ENCODE data around the gene SCARF1.
A peak's percentile ranks its signal among the peaks of the same experiment; 100 is the strongest.

SCARF1 gene

GRCh38 chr17:1684378-1685189 lies 39.1 kb upstream of the SCARF1 start, which contains the start of gene PRPF8 (continued):
- TF ChIP-seq ZNF777 (tag by site-specific recombination; IDR thresholded peaks at IDR 0.05; ENCODE audit: borderline replicate concordance) (no peak), ZNF626 (tag by site-specific recombination; IDR thresholded peaks at IDR 0.05) (no peak), ZNF366 (tag by site-specific recombination; conservative IDR thresholded peaks at IDR 0.05) (no peak), ZSCAN5A (tag by site-specific recombination; IDR thresholded peaks at IDR 0.05) (0 out of 2 replicates have a peak, but pooled peaks have one; percentile 40), ZNF362 (tag by site-specific recombination; IDR thresholded peaks at IDR 0.05) (no peak), ZNF585B (tag by site-specific recombination; IDR thresholded peaks at IDR 0.05) (no peak), PRDM1 (tag by site-specific recombination; IDR thresholded peaks at IDR 0.05) (peak; percentile 80), PRDM2 (tag by site-specific recombination; IDR thresholded peaks at IDR 0.05; ENCODE audit: borderline replicate concordance) (no peak), ZNF2 (tag by site-specific recombination; IDR thresholded peaks at IDR 0.05) (peak; percentile 55; the same call in 1 of the 2 replicates), ZNF248 (tag by site-specific recombination; IDR thresholded peaks at IDR 0.05) (no peak), ZNF610 (tag by site-specific recombination; IDR thresholded peaks at IDR 0.05; ENCODE audit: borderline replicate concordance) (peak; percentile 84; the same call in 1 of the 2 replicates), ATF2 (tag by site-specific recombination; IDR thresholded peaks at IDR 0.05; ENCODE audit: low read depth) (no peak), ZNF776 (tag by site-specific recombination; IDR thresholded peaks at IDR 0.05; ENCODE audit: borderline replicate concordance) (no peak), ZNF837 (tag by site-specific recombination; IDR thresholded peaks at IDR 0.05) (no peak), ZNF350 (tag by site-specific recombination; IDR thresholded peaks at IDR 0.05) (no peak), ZBTB44 (tag by site-specific recombination; IDR thresholded peaks at IDR 0.05) (no peak), ZNF544 (tag by site-specific recombination; IDR thresholded peaks at IDR 0.05) (no peak), REPIN1 (tag by site-specific recombination; IDR thresholded peaks at IDR 0.05; ENCODE audit: low read depth) (no peak), GLI4 (tag by site-specific recombination; IDR thresholded peaks at IDR 0.05) (peak; percentile 72; the same call in 1 of the 2 replicates), GLIS1 (tag by site-specific recombination; IDR thresholded peaks at IDR 0.05) (no peak), GLIS2 (tag by site-specific recombination; IDR thresholded peaks at IDR 0.05) (0 out of 2 replicates have a peak, but pooled peaks have one; percentile 28), TSHZ1 (tag by site-specific recombination; IDR thresholded peaks at IDR 0.05; ENCODE audit: borderline replicate concordance) (no peak), ZNF433 (tag by site-specific recombination; IDR thresholded peaks at IDR 0.05; ENCODE audit: low read depth) (no peak)
